ENCODE data around the gene FAM89A. TPM values are rescaled to one million over a fixed set of nuclear protein-coding genes. Genes with fewer than 3 reads are reported as not detected.

Gene FAM89A
- total and polyA plus RNA-seq, 2 of the 13 experiments (the other 11 are each of a cell fraction or from before 2014, with no cell fraction given): 0.35 to 0.44 TPM

DNA sequence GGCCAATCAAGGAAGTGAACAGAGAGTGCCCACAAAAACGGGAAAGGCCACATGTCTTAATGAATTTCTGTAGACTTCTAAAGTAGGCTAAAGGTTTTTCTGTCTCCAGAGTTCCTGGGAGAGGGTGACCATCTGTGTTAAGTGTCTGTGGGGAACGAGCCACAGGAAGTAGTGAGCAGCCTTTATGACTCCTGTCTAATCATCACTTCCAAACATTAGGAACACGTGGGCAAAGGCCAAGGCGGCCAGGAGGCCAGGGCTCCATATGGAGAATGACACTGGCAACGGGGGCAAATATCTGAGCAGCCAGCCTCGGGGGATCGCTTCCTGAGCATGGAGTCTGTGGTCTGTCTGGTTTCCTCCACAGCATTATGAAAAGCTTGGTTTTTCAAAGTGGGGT lies 7.1 kb downstream of the FAM89A start:
- 31% methylated on average over 7 of the region's 7 CpGs for WGBS (ENCODE audit: low lambda C conversion rate)
- Histone ChIP-seq H3K4me2 (ENCODE audit: low read depth, low read length) (no peak overlapping the region), H3K27me3 (ENCODE audit: control insufficient read depth in 1 of 2, insufficient read depth in 2 of 2, low read length in 2 of 2) (peaks cover 0 to 8% of the 10 kb centered on the region in 2 experiments; a peak in 2 of 5 replicates), H3K4me3 (replicated peaks in 1 of 3; ENCODE audit: insufficient read depth in 1 of 3, low read depth in 2 of 3, low read length in 3 of 3) (no peak overlapping the region), H3K79me2 (ENCODE audit: insufficient read depth, low read length) (no peaks in the 10 kb centered on the region), H3K27ac (ENCODE audit: extremely low read length, insufficient read depth, low read length) (no peak overlapping the region), H4K20me1 (ENCODE audit: insufficient read depth, low read length) (no peaks in the 10 kb centered on the region), H3K9ac (ENCODE audit: insufficient read depth, low read depth, low read length) (no peak overlapping the region), H3K36me3 (replicated peaks in 1 of 2; ENCODE audit: control insufficient read depth in 1 of 2, insufficient read depth in 2 of 2, low read length in 2 of 2) (no peaks in the 10 kb centered on the region), H3K4me1 (ENCODE audit: insufficient read depth, low read length) (no peaks in the 10 kb centered on the region), H3K9me3 (ENCODE audit: low read length) (no peaks in the 10 kb centered on the region), H2AFZ (ENCODE audit: low read length) (no peak overlapping the region)
- in situ Hi-C loops (cut with HindIII; ENCODE audit: extremely low pct_ligation_motif_present, low pct_unique_long_range_greater_than_20kb): no loop called here
- DNase-seq (ENCODE audit: low spot score) (no peak), FAIRE-seq (no peak), ATAC-seq (no peak)
- intact Hi-C loops (cut with micrococcal nuclease; ENCODE audit: unreplicated experiment): no loop called here
- no TSS peak for BruUV-seq (replicated peaks)
- ChIA-PET CTCF (ENCODE audit: low intra/inter-chr PET ratio, low total read pairs) (no interaction called here), POLR2A (no interaction called here)
- no peak for TF ChIP-seq UBTF (CRISPR knock-in tag; IDR thresholded peaks at IDR 0.05)
- no peak for TF ChIP-seq ZMYM4 (CRISPR knock-in tag; IDR thresholded peaks at IDR 0.05)
- TF ChIP-seq CENPX (CRISPR knock-in tag; IDR thresholded peaks at IDR 0.05): no peak
- TF ChIP-seq, protein P1, sequence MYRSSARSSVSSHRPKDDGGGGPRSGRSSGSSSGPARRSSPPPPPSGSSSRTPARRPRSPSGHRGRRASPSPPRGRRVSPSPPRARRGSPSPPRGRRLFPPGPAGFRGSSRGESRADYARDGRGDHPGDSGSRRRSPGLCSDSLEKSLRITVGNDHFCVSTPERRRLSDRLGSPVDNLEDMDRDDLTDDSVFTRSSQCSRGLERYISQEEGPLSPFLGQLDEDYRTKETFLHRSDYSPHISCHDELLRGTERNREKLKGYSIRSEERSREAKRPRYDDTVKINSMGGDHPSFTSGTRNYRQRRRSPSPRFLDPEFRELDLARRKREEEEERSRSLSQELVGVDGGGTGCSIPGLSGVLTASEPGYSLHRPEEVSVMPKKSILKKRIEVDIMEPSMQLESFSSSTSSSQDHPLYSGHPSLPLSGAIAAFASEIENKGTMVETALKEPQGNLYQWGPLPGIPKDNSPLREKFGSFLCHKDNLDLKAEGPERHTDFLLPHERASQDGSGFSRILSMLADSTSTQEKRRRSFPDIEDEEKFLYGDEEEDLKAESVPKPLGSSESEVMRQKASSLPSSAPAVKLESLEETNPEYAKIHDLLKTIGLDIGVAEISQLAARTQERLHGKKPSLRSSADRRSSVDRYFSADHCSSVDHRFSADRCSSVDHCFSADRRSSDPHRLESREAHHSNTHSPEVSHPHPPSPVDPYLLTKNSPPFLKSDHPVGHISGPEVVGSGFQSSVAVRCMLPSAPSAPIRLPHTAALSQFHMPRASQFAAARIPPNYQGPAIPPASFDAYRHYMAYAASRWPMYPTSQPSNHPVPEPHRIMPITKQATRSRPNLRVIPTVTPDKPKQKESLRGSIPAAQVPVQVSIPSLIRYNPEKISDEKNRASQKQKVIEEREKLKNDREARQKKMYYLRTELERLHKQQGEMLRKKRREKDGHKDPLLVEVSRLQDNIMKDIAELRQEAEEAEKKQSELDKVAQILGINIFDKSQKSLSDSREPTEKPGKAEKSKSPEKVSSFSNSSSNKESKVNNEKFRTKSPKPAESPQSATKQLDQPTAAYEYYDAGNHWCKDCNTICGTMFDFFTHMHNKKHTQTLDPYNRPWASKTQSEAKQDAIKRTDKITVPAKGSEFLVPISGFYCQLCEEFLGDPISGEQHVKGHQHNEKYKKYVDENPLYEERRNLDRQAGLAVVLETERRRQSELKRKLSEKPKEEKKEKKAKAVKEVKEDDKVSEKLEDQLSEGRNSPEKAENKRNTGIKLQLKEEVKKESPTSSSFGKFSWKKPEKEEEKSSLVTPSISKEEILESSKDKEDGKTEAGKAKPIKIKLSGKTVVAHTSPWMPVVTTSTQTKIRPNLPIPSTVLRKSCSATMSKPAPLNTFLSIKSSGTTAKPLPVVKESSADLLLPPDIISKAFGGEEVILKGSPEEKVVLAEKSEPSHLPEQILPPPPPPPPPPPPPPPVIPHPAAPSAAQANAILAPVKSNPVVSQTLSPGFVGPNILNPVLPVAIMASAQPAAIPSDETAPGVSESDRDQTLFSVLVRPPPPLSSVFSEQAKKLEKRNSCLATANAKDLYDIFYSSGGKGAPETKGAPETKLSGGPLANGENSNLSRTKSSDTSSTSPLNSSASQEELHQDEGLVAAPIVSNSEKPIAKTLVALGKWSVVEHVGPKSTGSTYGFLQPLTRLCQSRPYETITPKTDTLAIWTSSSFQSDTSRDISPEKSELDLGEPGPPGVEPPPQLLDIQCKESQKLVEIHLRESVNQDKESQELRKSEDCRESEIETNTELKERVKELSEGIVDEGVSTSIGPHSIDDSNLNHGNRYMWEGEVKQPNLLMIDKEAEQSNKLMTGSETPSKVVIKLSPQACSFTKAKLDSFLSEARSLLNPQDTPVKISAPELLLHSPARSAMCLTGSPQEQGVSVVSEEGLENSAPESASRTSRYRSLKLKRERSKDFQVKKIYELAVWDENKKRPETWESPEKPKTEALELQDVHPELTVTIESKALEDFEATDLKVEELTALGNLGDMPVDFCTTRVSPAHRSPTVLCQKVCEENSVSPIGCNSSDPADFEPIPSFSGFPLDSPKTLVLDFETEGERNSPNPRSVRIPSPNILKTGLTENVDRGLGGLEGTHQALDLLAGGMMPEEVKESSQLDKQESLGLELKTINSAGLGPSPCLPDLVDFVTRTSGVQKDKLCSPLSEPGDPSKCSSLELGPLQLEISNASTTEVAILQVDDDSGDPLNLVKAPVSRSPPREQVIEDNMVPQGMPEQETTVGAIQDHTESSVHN (CRISPR knock-in tag; IDR thresholded peaks at IDR 0.05): no peak
- TF ChIP-seq JARID2 (CRISPR knock-in tag; IDR thresholded peaks at IDR 0.05; ENCODE audit: insufficient replicate concordance): no peak
- TF ChIP-seq PPARG (CRISPR knock-in tag; conservative IDR thresholded peaks at IDR 0.05): no peak
- no peak for TF ChIP-seq TRAFD1 (CRISPR knock-in tag; IDR thresholded peaks at IDR 0.05; ENCODE audit: borderline replicate concordance)
- TF ChIP-seq ZNF276 (CRISPR knock-in tag; IDR thresholded peaks at IDR 0.05; ENCODE audit: low read depth): no peak
- TF ChIP-seq PHB2 (IDR thresholded peaks at IDR 0.05; ENCODE audit: partially characterized antibody): no peak
- no peak for TF ChIP-seq ZNF678 (CRISPR knock-in tag; IDR thresholded peaks at IDR 0.05)

Measured in HepG2 (cell line).